RWPE2 (cell line): ENCODE results near the gene COL4A1.

Experiments used
- ATAC-seq: fragments of 200-7000 bp; cut with Tn5 transposase; 3 replicates; pipeline ENCODE4 v1.9.1; 2021; ENCODE audit warnings: low read depth
- DNase-seq: peaks from one replicate; pipeline ENCODE4 v3.0.0-alpha.2; 2020; ENCODE audit warnings: low spot score
- H3K27ac ChIP-seq: fragments of 450-650 bp; 2 replicates; pipeline ENCODE4 v1.5.1; 2017; ENCODE audit warnings: mild to moderate bottlenecking; ENCODE audit not compliant: poor library complexity, severe bottlenecking
- H3K27me3 ChIP-seq: fragments of 250-450 bp; sonication (Bioruptor Pico); 2 replicates; pipeline ENCODE4 v1.5.1; 2021; ENCODE audit warnings: mild to moderate bottlenecking, moderate library complexity; ENCODE audit not compliant: insufficient read depth, poor library complexity, severe bottlenecking
- H3K36me3 ChIP-seq: fragments of 250-450 bp; sonication (Bioruptor Pico); 2 replicates; pipeline ENCODE4 v1.5.1; 2020; ENCODE audit warnings: low read depth, mild to moderate bottlenecking, moderate library complexity
- H3K4me1 ChIP-seq: fragments of 250-450 bp; sonication (Bioruptor Pico); 2 replicates; pipeline ENCODE4 v1.5.1; 2021; ENCODE audit warnings: mild to moderate bottlenecking, moderate library complexity; ENCODE audit not compliant: insufficient read depth, poor library complexity, severe bottlenecking
- H3K4me3 ChIP-seq: fragments of 250-450 bp; sonication (Bioruptor Pico); 2 replicates; pipeline ENCODE4 v1.5.1; 2021; ENCODE audit warnings: mild to moderate bottlenecking, moderate library complexity; ENCODE audit not compliant: severe bottlenecking
- H3K9me3 ChIP-seq: fragments of 250-450 bp; sonication (Bioruptor Pico); 2 replicates; pipeline ENCODE4 v1.5.1; 2021; ENCODE audit warnings: mild to moderate bottlenecking, moderate library complexity; ENCODE audit not compliant: severe bottlenecking
- CTCF ChIP-seq: fragments of 450-650 bp; IDR thresholded peaks from one replicate; pipeline ENCODE4 v1.5.1; 2017; ENCODE audit warnings: mild to moderate bottlenecking, moderate library complexity; ENCODE audit not compliant: poor library complexity, severe bottlenecking

The COL4A1 gene

GRCh38 chr13:110272651-110273050 lies 34.3 kb downstream of the COL4A1 start:
- Histone ChIP-seq H3K4me3 (no peak overlapping the region), H3K9me3 (no peaks in the 10 kb centered on the region), H3K36me3 (peaks cover 22% of the 10 kb centered on the region), H3K4me1 (no peaks in the 10 kb centered on the region), H3K27ac (no peak overlapping the region), H3K27me3 (no peaks in the 10 kb centered on the region)
- DNase-seq (no peak), ATAC-seq (no peak)
- no peak for TF ChIP-seq CTCF

GRCh38 chr13:110272227-110272626 lies 34.7 kb downstream of the COL4A1 start:
- DNase-seq: no peak
- no peak for TF ChIP-seq CTCF
- no peaks in the 10 kb centered on the region for H3K9me3 ChIP-seq
- H3K27ac ChIP-seq: no peak overlapping the region
- no peak for ATAC-seq
- no peaks in the 10 kb centered on the region for H3K4me1 ChIP-seq
- no peak overlapping the region for H3K4me3 ChIP-seq
- H3K36me3 ChIP-seq: peaks cover 22% of the 10 kb centered on the region
- no peaks in the 10 kb centered on the region for H3K27me3 ChIP-seq

- no peaks in the 10 kb centered on the region for H3K9me3 ChIP-seq
- ATAC-seq (no peak), DNase-seq (no peak)
- H3K27ac ChIP-seq: no peak overlapping the region
- H3K4me3 ChIP-seq: no peak overlapping the region
- TF ChIP-seq CTCF: no peak
- no peaks in the 10 kb centered on the region for H3K27me3 ChIP-seq
- peaks cover 17% of the 10 kb centered on the region for H3K36me3 ChIP-seq
- no peaks in the 10 kb centered on the region for H3K4me1 ChIP-seq
These were observed 35.6 kb downstream of the COL4A1 start for GRCh38 chr13:110271313-110271712.

- H3K4me3 ChIP-seq: no peak overlapping the region
- H3K9me3 ChIP-seq: no peaks in the 10 kb centered on the region
- no peak overlapping the region for H3K27ac ChIP-seq
- no peak for DNase-seq
- no peak for TF ChIP-seq CTCF
- peaks cover 17% of the 10 kb centered on the region for H3K36me3 ChIP-seq
- no peaks in the 10 kb centered on the region for H3K4me1 ChIP-seq
- no peaks in the 10 kb centered on the region for H3K27me3 ChIP-seq
- ATAC-seq: no peak
These were observed 36.5 kb downstream of the COL4A1 start for GRCh38 chr13:110270507-110270906.

- no peaks in the 10 kb centered on the region for H3K27me3 ChIP-seq
- ATAC-seq (no peak), DNase-seq (no peak)
- no peak overlapping the region for H3K4me3 ChIP-seq
- H3K9me3 ChIP-seq: no peaks in the 10 kb centered on the region
- H3K36me3 ChIP-seq: peaks cover 17% of the 10 kb centered on the region
- no peaks in the 10 kb centered on the region for H3K4me1 ChIP-seq
- no peak for TF ChIP-seq CTCF
- no peak overlapping the region for H3K27ac ChIP-seq
These were observed 37.3 kb downstream of the COL4A1 start for GRCh38 chr13:110269509-110270185.
